Inflammatory macrophage (primary cell): ENCODE measurements around the gene SPATA4.
A peak's percentile ranks its signal among the peaks of the same experiment; 100 is the strongest.

Experiments
- DNase-seq, 2 donors: peaks; one replicate each; pipeline ENCODE4 v3.0.0-alpha.2; 2020 to 2022

SPATA4 gene

GRCh38 chr4:176189891-176190795 is 5.2 kb downstream of the SPATA4 start:
- DNase-seq: no peak

DNA sequence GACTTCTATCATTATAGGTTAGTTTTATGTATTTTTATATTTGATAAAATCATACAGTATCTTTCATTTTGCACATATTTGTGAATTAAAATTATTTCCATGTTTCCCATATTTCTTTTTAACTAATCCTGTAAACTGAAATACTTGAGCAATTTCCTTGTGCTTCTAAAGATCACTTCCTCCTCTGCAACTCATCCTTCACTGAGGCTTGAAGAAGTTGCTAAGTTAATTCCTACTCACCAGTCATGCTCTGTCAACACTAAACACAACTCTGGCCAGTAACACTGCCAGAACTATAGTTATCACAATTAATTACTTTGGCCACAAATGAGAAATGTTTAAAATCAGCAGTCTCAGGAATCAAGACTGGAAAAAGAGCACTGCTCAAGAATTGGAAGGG is 6.7 kb downstream of the SPATA4 start:
- peak; percentile 30 to 35 for DNase-seq

GRCh38 chr4:176187624-176188023 is 7.8 kb downstream of the SPATA4 start:
- no peak for DNase-seq

DNA sequence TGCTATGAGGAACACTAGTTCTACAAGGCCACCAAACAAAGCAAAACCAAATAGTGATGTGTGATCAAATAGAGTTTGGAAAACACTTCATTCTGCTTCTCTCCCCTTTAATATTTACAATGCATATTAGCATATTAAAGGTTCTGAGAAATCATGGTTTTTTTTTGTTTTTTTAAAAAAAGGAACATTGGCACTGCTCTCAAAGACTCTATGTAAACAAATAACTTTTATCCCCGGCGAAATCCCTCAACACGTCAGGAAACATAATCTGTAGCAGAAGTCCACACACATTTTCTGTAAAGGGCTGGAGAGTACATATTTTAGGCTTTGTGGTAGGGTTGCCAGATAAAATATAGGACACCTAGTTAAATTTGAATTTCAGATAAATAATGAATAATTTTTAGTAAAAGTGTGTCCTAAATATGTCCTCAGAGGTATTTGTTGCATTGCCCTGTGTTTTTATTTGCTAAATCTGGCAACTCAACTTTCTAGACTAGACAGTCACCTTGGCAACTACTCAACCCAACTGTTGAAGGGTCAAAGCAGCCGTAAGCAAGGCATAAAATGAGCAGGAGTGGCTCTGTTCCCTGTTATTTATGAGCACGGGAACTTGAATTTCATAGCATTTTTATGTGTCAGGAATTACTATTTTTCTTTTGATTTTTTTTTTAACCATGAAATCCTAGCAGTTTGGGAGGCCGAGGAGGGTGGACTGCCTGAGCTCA is 8.6 kb downstream of the SPATA4 start:
- DNase-seq: no peak

- DNase-seq: no peak
Measured at GRCh38 chr4:176186067-176186466, 9.3 kb downstream of the SPATA4 start.

DNA sequence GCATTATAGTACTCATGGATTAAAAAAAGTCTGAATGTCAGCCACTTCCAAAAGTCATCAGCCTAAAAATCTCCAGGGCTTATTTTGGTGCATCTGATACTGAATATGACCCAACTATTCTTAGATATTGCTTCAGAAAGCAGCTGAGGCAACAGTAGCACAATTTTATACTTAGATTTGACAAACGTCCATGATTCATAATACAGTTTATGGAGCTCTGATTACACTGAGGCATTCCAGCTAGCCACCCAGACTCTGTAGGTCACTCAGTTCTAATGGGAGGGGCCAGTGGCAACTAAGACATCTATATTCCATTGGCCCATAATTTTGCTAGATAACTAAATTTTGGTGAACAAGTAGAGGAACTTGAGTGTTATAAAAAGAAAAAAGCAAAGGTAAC is 10.3 kb downstream of the SPATA4 start:
- no peak for DNase-seq

- DNase-seq: no peak
Measured at GRCh38 chr4:176163041-176163440, 32.3 kb downstream of the SPATA4 start.

DNA sequence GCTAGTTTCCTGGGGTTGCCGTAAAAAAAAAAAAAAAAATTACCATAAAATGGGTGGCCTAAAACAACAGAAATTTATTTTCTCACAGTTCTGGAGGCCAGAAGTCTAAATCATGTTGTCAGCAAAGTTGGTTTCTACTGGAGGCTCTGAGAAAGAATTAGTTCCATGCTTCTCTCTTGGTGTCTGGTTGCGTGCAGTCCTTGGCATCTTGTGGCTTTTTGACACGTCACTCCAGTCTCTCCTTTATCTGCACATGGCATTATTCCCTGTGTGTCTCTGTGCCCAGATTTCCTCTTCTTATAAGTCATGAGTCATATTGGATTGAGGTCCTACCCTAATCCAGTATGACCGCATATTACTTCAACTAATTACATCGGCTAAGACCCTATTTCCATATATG is 38.7 kb downstream of the SPATA4 start:
- no peak for DNase-seq

DNA sequence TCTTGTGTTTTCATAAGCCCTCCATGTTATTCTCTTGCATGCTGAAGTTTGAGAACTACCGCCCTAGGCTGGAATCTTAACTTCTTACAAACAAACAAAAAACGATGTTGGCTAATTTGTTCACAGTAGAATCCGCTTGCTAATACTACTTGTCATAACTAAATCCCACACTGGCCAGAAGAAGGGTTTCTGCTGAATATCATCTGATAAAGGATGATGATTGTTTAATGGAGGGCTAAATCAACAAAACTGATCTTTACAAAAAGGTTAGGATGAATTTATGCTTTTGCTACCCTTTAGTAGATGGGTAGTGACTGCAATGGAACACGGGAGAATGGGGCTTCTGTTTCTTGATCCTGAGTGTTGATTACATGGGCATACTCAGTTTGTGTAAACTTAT is 42.3 kb downstream of the SPATA4 start:
- no peak for DNase-seq

DNA sequence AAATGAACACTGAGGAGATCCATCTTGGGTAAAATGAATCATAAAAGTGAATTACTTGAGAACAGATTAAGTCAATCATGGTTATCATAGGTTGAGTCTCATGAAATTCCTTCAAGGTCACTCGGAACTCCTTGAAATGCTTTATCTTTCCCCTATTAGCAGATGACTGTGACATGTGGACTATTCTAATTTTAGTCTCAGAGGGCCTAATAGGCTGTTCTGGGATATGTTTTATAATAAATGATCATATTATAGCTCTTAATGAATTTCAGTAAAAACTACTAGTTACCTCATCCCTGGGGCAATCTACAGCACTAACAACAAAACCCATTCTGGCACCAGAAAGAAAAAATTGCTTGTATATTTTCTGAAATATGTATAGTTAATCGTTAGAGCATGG is 44.7 kb downstream of the SPATA4 start:
- DNase-seq: no peak

DNA sequence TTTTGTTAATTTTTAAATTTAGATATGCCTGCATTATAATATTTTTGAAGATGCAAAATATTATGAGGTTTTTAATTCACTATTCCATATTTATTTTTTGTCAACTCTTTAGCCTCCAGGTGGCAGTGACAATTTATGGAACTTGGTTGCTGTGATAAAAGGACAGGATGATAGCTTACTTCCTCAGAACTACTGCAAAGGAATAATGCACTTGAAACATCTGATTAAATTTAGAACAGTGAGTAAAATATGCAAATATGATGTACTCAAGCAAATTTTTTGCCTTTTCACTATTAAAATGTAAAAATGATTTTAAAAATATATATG is 45.1 kb downstream of the SPATA4 start:
- DNase-seq: peak in 1 of 2 donors; percentile 5

GRCh38 chr4:176149680-176150355 is 45.6 kb downstream of the SPATA4 start:
- no peak for DNase-seq

DNA sequence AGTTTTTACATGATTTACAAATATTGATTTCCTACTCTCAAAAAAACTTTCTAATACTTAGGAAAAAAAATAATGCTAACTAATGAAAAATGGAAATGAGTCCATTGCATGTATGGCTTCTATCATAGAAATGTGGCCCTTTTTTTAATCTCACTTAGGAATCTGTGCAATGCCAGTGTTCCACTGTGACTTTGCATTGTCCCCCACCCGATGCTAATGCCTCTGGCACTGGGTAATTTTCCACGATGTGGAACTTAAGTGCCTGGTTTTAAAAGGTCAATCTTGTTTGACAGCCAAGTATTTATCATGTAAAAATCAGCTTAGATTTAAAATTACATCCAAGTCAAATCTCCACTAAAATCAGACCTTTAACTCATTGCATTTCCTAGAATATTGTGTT is 53.1 kb downstream of the SPATA4 start:
- no peak for DNase-seq

- DNase-seq: no peak
Measured at GRCh38 chr4:176139518-176139917, 55.9 kb downstream of the SPATA4 start.

DNA sequence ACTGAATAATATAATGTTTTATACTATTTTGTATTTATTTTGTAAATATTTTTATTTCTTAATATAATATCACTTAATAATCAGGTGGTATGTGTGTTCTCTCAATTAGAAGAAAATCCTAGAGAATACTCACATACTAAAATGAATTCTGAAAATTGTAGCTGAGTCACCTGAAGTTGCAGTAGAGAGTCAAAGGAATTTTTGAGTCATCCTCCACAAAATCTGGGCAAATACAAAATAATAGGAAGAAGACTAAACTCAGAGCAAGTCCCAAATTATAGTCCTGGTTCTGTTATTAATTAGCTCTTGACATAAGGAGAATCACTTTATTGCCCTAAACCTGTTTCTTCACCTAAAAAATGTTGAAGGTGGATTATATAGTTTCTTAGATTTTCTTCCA is 57.8 kb downstream of the SPATA4 start:
- DNase-seq: no peak

- no peak for DNase-seq
Measured at GRCh38 chr4:176134670-176135069, 60.7 kb downstream of the SPATA4 start.
